HepG2 (cell line): ENCODE measurements around the gene ABCA4. TPM values are rescaled to one million over a fixed set of nuclear protein-coding genes. Genes with fewer than 3 reads are reported as not detected.

Experiments
- AFF4 ChIP-seq: sonication (generic); formaldehyde crosslinking; IDR thresholded peaks from 2 replicates; pipeline ENCODE4 v1.4.0; 2020; ENCODE audit warnings: missing genetic modification reagents
- ARHGAP35 ChIP-seq: sonication (generic); formaldehyde crosslinking; IDR thresholded peaks from 2 replicates; pipeline ENCODE4 v1.9.0; 2022; ENCODE audit warnings: mild to moderate bottlenecking, inconsistent platforms, moderate library complexity, missing genetic modification reagents, borderline replicate concordance
- BRD4 ChIP-seq: sonication (generic); formaldehyde crosslinking; IDR thresholded peaks from 2 replicates; pipeline ENCODE4 v1.4.0; 2020; ENCODE audit warnings: missing genetic modification reagents
- CENPBD1 ChIP-seq: sonication (generic); formaldehyde crosslinking; IDR thresholded peaks from 2 replicates; pipeline ENCODE4 v1.8.0; 2022; ENCODE audit warnings: missing genetic modification reagents, low read depth, mild to moderate bottlenecking, borderline replicate concordance
- FOXJ3 ChIP-seq: sonication (generic); formaldehyde crosslinking; IDR thresholded peaks from 2 replicates; pipeline ENCODE4 v1.4.0; 2020; ENCODE audit warnings: missing genetic modification reagents, mild to moderate bottlenecking, borderline replicate concordance
- GABPB1 ChIP-seq: IDR thresholded peaks from 2 replicates; pipeline ENCODE4 v1.6.1; 2016; ENCODE audit warnings: mild to moderate bottlenecking, missing genetic modification reagents, moderate library complexity, missing compliant biosample characterization
- GZF1 ChIP-seq: sonication (generic); formaldehyde crosslinking; IDR thresholded peaks from 2 replicates; pipeline ENCODE4 v1.5.1; 2020; ENCODE audit warnings: mild to moderate bottlenecking, missing genetic modification reagents
- HNF4A ChIP-seq: sonication (generic); formaldehyde crosslinking; IDR thresholded peaks from 2 replicates; pipeline ENCODE4 v1.4.0; 2020; ENCODE audit warnings: missing genetic modification reagents
- HOXA5 ChIP-seq: sonication (generic); formaldehyde crosslinking; IDR thresholded peaks from 2 replicates; pipeline ENCODE4 v1.4.0; 2020; ENCODE audit warnings: missing genetic modification reagents
- JDP2 ChIP-seq: sonication (generic); formaldehyde crosslinking; IDR thresholded peaks from 2 replicates; pipeline ENCODE4 v1.8.1; 2022; ENCODE audit warnings: missing genetic modification reagents, borderline replicate concordance
- KDM5A ChIP-seq: fragments of 200-600 bp; sonication (generic); IDR thresholded peaks from 2 replicates; pipeline ENCODE4 v1.7.0; 2018; ENCODE audit warnings: antibody characterized with exemption, mild to moderate bottlenecking, low read length, borderline replicate concordance
- PHF20 ChIP-seq: sonication (generic); formaldehyde crosslinking; IDR thresholded peaks from 2 replicates; pipeline ENCODE4 v1.5.0; 2020; ENCODE audit warnings: mild to moderate bottlenecking, missing genetic modification reagents
- TOE1 ChIP-seq: sonication (generic); formaldehyde crosslinking; IDR thresholded peaks from 2 replicates; pipeline ENCODE4 v1.4.0; 2020; ENCODE audit warnings: mild to moderate bottlenecking, missing genetic modification reagents
- XBP1 ChIP-seq: sonication (generic); formaldehyde crosslinking; IDR thresholded peaks from 2 replicates; pipeline ENCODE4 v1.5.0; 2020; ENCODE audit warnings: missing genetic modification reagents
- ZBTB25 ChIP-seq: IDR thresholded peaks from 2 replicates; pipeline ENCODE4 v1.6.1; 2018; ENCODE audit warnings: missing genetic modification reagents
- ZNF160 ChIP-seq: sonication (generic); formaldehyde crosslinking; IDR thresholded peaks from 2 replicates; pipeline ENCODE4 v1.8.0; 2022; ENCODE audit warnings: mild to moderate bottlenecking, inconsistent platforms, missing genetic modification reagents
- ZNF333 ChIP-seq: sonication (generic); formaldehyde crosslinking; IDR thresholded peaks from 2 replicates; pipeline ENCODE4 v1.4.0; 2020; ENCODE audit warnings: mild to moderate bottlenecking, missing genetic modification reagents, borderline replicate concordance
- ZNF414 ChIP-seq: sonication (generic); formaldehyde crosslinking; IDR thresholded peaks from 2 replicates; pipeline ENCODE4 v1.5.0; 2020; ENCODE audit warnings: missing genetic modification reagents
- ZNF546 ChIP-seq: sonication (generic); formaldehyde crosslinking; conservative IDR thresholded peaks from 2 replicates; pipeline ENCODE4 v1.8.1; 2023; ENCODE audit warnings: mild to moderate bottlenecking, missing genetic modification reagents
- ZNF550 ChIP-seq: sonication (generic); formaldehyde crosslinking; IDR thresholded peaks from 2 replicates; pipeline ENCODE4 v1.4.0; 2020; ENCODE audit warnings: mild to moderate bottlenecking, missing genetic modification reagents, borderline replicate concordance
- ZNF557 ChIP-seq: sonication (generic); formaldehyde crosslinking; IDR thresholded peaks from 2 replicates; pipeline ENCODE4 v1.4.0; 2020; ENCODE audit warnings: missing genetic modification reagents
- ZNF75D ChIP-seq: sonication (generic); formaldehyde crosslinking; IDR thresholded peaks from 2 replicates; pipeline ENCODE4 v1.8.1; 2023; ENCODE audit warnings: missing genetic modification reagents, mild to moderate bottlenecking, borderline replicate concordance
- ZNF782 ChIP-seq: sonication (generic); formaldehyde crosslinking; IDR thresholded peaks from 2 replicates; pipeline ENCODE4 v1.4.0; 2020; ENCODE audit warnings: missing genetic modification reagents, mild to moderate bottlenecking, borderline replicate concordance
- ZNF83 ChIP-seq: sonication (generic); formaldehyde crosslinking; IDR thresholded peaks from 2 replicates; pipeline ENCODE4 v1.4.0; 2020; ENCODE audit warnings: missing genetic modification reagents, mild to moderate bottlenecking, borderline replicate concordance
- ZSCAN29 ChIP-seq: sonication (generic); formaldehyde crosslinking; conservative IDR thresholded peaks from 2 replicates; pipeline ENCODE4 v1.4.0; 2020; ENCODE audit warnings: mild to moderate bottlenecking, missing genetic modification reagents
- polyA plus RNA-seq, 8 experiments: library from polyadenylated mRNA; depleted of rRNA in 3 of 8; stranded (reverse) in 7 of 8; unstranded in 1 of 8; fragments of >200 nt; fragmentation: Illumina TruSeq in 4 of 8; extraction: Trizol in 4 of 8; gene quantifications; 2 replicates each; pipeline versions ENCODE4 v1.2.1 to v1.2.3, GENCODE V29; 2011 to 2016; ENCODE audit warnings: low read depth in 4 of 8, missing spikeins in 1 of 8, mixed read lengths in 1 of 8; ENCODE audit not compliant: insufficient read depth in 1 of 8
- total RNA-seq, 5 experiments: library from RNA; depleted of rRNA; stranded (reverse); fragments of >200 nt; fragmentation: Illumina TruSeq; extraction: Trizol; gene quantifications; 2 replicates each; pipeline ENCODE4 v1.2.3, GENCODE V29; 2016; ENCODE audit warnings: low read depth in 1 of 5

ABCA4 gene
- total and polyA plus RNA-seq, 2 of the 13 experiments (the other 11 are each of a cell fraction or from before 2014, with no cell fraction given), result 0.24 to 0.67 TPM

- no peak for TF ChIP-seq AFF4 (CRISPR knock-in tag)
- TF ChIP-seq ZNF414 (CRISPR knock-in tag), result no peak
- no peak for TF ChIP-seq ZNF75D (CRISPR knock-in tag)
- no peak for TF ChIP-seq ZNF546 (CRISPR knock-in tag)
- TF ChIP-seq FOXJ3 (CRISPR knock-in tag), result no peak
- TF ChIP-seq CENPBD1 (CRISPR knock-in tag), result peak; percentile 73; the same call in 1 of the 2 replicates
- no peak for TF ChIP-seq TOE1 (CRISPR knock-in tag)
- no peak for TF ChIP-seq ZBTB25
- TF ChIP-seq ZNF557, result 0 out of 2 replicates have a peak, but pooled peaks have one; percentile 28
- TF ChIP-seq XBP1 (CRISPR knock-in tag), result no peak
- TF ChIP-seq ZNF333 (CRISPR knock-in tag), result no peak
- TF ChIP-seq ARHGAP35 (CRISPR knock-in tag), result no peak
- peak; percentile 58 for TF ChIP-seq HNF4A (CRISPR knock-in tag)
- no peak; the same call in 1 of the 2 replicates for TF ChIP-seq HOXA5 (CRISPR knock-in tag)
- no peak for TF ChIP-seq ZSCAN29 (CRISPR knock-in tag)
- no peak for TF ChIP-seq BRD4
- no peak for TF ChIP-seq ZNF550 (CRISPR knock-in tag)
- TF ChIP-seq GZF1 (CRISPR knock-in tag), result no peak
- no peak for TF ChIP-seq KDM5A
- TF ChIP-seq ZNF782, result no peak
- TF ChIP-seq ZNF83 (CRISPR knock-in tag), result no peak
- no peak for TF ChIP-seq GABPB1
- no peak for TF ChIP-seq PHF20
- TF ChIP-seq JDP2, result no peak
- TF ChIP-seq ZNF160 (CRISPR knock-in tag), result no peak
Observed at GRCh38 chr1:94061513-94062443, 59.2 kb downstream of the ABCA4 start (continued).
